Cardiac fibroblast (primary cell): ENCODE measurements around the gene GRK2.

Experiments used
- DNase-seq, 2 donors: peaks; one replicate each; pipeline versions ENCODE4 v3.0.0 to v3.0.0-alpha.2; 2010; ENCODE audit warnings: low read depth in 2 of 2
- H3K4me3 ChIP-seq, 2 donors: replicated peaks in 1 of 2; 1 replicate in 1 of 2; 2 replicates in 1 of 2; pipeline ENCODE4 v1.5.1; 2011; ENCODE audit warnings: low read depth in 2 of 2, low read length in 2 of 2, mild to moderate bottlenecking in 2 of 2, moderate library complexity in 1 of 2
- CTCF ChIP-seq: IDR thresholded peaks from one replicate; pipeline ENCODE4 v1.5.1; 2011; ENCODE audit warnings: low read depth, mild to moderate bottlenecking, low read length, inconsistent platforms

The GRK2 gene

GRCh38 chr11:67306769-67307544 lies 40.7 kb downstream of the GRK2 start:
- no peak for TF ChIP-seq CTCF
- no peak for DNase-seq
- H3K4me3 ChIP-seq: no peak overlapping the region

- no peak for DNase-seq
- H3K4me3 ChIP-seq: no peak overlapping the region
- TF ChIP-seq CTCF: no peak
Measured at GRCh38 chr11:67307545-67308001, 41.3 kb downstream of the GRK2 start.

GRCh38 chr11:67308031-67308866 lies 42.0 kb downstream of the GRK2 start:
- no peak overlapping the region for H3K4me3 ChIP-seq
- no peak for TF ChIP-seq CTCF
- DNase-seq: no peak

GRCh38 chr11:67309166-67309565 lies 42.9 kb downstream of the GRK2 start:
- TF ChIP-seq CTCF: no peak
- H3K4me3 ChIP-seq: no peak overlapping the region
- no peak for DNase-seq

GRCh38 chr11:67309661-67310061 lies 43.4 kb downstream of the GRK2 start:
- TF ChIP-seq CTCF: no peak
- no peak overlapping the region for H3K4me3 ChIP-seq
- no peak for DNase-seq

GRCh38 chr11:67310246-67311050 lies 44.2 kb downstream of the GRK2 start:
- no peak for DNase-seq
- no peak for TF ChIP-seq CTCF
- H3K4me3 ChIP-seq: no peak overlapping the region
